HCT116 (cell line): ENCODE data around the gene XPC. TPM values are rescaled to one million over a fixed set of nuclear protein-coding genes. Genes with fewer than 3 reads are reported as not detected.

Experiments
- ATAC-seq: fragments of 200-7000 bp; cut with Tn5 transposase; 2 replicates; pipeline ENCODE4 v1.9.1; 2020; ENCODE audit warnings: mild to moderate bottlenecking, moderate library complexity
- BruUV-seq: library from RNA; stranded (reverse); fragments of 400-500 nt; replicated peaks from 2 replicates; lab custom pipeline; 2021; lab: Mats Ljungman, UMichigan
- CTCF ChIA-PET: fragments of 300-600 bp; sonication (Branson Sonifier 250); formaldehyde crosslinking; loops from one replicate; lab custom pipeline; 2021; ENCODE audit warnings: antibody characterized with exemption; lab: Charles Lee
- POLR2A ChIA-PET: fragments of 300-600, 350-600 bp; sonication (Branson Sonifier 250); formaldehyde crosslinking; loops from one replicate; lab custom pipeline; 2021; ENCODE audit warnings: antibody characterized with exemption; lab: Charles Lee
- RAD21 ChIA-PET, 2 experiments: fragments of 300-600 bp; sonication (Branson Sonifier 250); formaldehyde crosslinking; loops; one replicate each; lab custom pipeline; 2023; ENCODE audit warnings: low total read pairs in 2 of 2; ENCODE audit not compliant: uncharacterized antibody in 2 of 2, unreplicated experiment in 2 of 2, low non-redundant PET in 1 of 2; lab: Charles Lee
- DNase-seq: peaks from one replicate; pipeline ENCODE4 v3.0.0-alpha.2; 2010; ENCODE audit warnings: low read depth, low spot score
- H2AFZ ChIP-seq: fragments of 200-600 bp; shearing (Covaris generic), sonication (generic); 2 replicates; pipeline ENCODE4 v1.6.1; 2017; ENCODE audit warnings: low read depth, mixed run types, mixed read lengths, antibody characterized with exemption, low read length; ENCODE audit not compliant: poor library complexity, severe bottlenecking
- H3K27ac ChIP-seq: 2 replicates; pipeline ENCODE4 v1.5.1; 2012; ENCODE audit warnings: low read depth, low read length
- H3K27me3 ChIP-seq: fragments of 200-600 bp; sonication (generic); 2 replicates; pipeline ENCODE4 v1.6.1; 2016; ENCODE audit warnings: mixed run types, low read length, mixed read lengths; ENCODE audit not compliant: insufficient read depth
- H3K36me3 ChIP-seq, 2 experiments: fragments of 200-500 bp in 1 of 2; fragments of 200-600 bp in 1 of 2; sonication (Bioruptor generic) in 1 of 2; sonication (generic) in 1 of 2; 2 replicates each; pipeline versions ENCODE4 v1.5.1 to v1.6.1; 2014 to 2016; ENCODE audit warnings: low read length in 2 of 2, inconsistent platforms in 1 of 2, mixed read lengths in 1 of 2, mixed run types in 1 of 2; ENCODE audit not compliant: insufficient read depth in 2 of 2, control insufficient read depth in 1 of 2
- H3K4me1 ChIP-seq, 2 experiments: fragments of 200-600 bp in 1 of 2; sonication (generic) in 1 of 2; 2 replicates each; pipeline versions ENCODE4 v1.5.1 to v1.6.1; 2012 to 2017; ENCODE audit warnings: low read length in 2 of 2, inconsistent platforms in 1 of 2, mild to moderate bottlenecking in 1 of 2, mixed read lengths in 1 of 2, mixed run types in 1 of 2, moderate library complexity in 1 of 2; ENCODE audit not compliant: insufficient read depth in 2 of 2, control insufficient read depth in 1 of 2
- H3K4me2 ChIP-seq: fragments of 200-600 bp; sonication (generic); 2 replicates; pipeline ENCODE4 v1.6.1; 2017; ENCODE audit warnings: mixed run types, low read length, mixed read lengths
- H3K4me3 ChIP-seq, 2 experiments: fragments of 200-600 bp in 1 of 2; sonication (generic) in 1 of 2; replicated peaks in 1 of 2; 2 replicates each; pipeline ENCODE4 v1.5.1; 2011 to 2016; ENCODE audit warnings: low read length in 2 of 2, control low read depth in 1 of 2, low read depth in 1 of 2, mild to moderate bottlenecking in 1 of 2, mixed read lengths in 1 of 2, mixed run types in 1 of 2
- H3K79me2 ChIP-seq: fragments of 200-600 bp; sonication (generic); 2 replicates; pipeline ENCODE4 v1.6.1; 2017; ENCODE audit warnings: mild to moderate bottlenecking, mixed run types, low read length, moderate library complexity, mixed read lengths; ENCODE audit not compliant: insufficient read depth
- H3K9ac ChIP-seq: fragments of 200-600 bp; sonication (generic); 2 replicates; pipeline ENCODE4 v1.6.1; 2016; ENCODE audit warnings: low read length, mixed read lengths
- H3K9me2 ChIP-seq: fragments of 200-600 bp; sonication (generic), shearing (Covaris generic); 2 replicates; pipeline ENCODE4 v1.6.1; 2017; ENCODE audit warnings: mixed run types, mild to moderate bottlenecking, moderate library complexity; ENCODE audit not compliant: insufficient read depth
- H3K9me3 ChIP-seq, 2 experiments: fragments of 200-500 bp in 1 of 2; fragments of 200-600 bp in 1 of 2; sonication (Bioruptor generic) in 1 of 2; sonication (generic) in 1 of 2; 2 replicates each; pipeline ENCODE4 v1.6.1; 2014 to 2017; ENCODE audit warnings: low read length in 2 of 2, mixed read lengths in 2 of 2, inconsistent platforms in 1 of 2, low read depth in 1 of 2, mild to moderate bottlenecking in 1 of 2, mixed run types in 1 of 2, moderate library complexity in 1 of 2; ENCODE audit not compliant: control insufficient read depth in 1 of 2, insufficient read depth in 1 of 2
- H4K20me1 ChIP-seq: fragments of 200-600 bp; sonication (generic), shearing (Covaris generic); 2 replicates; pipeline ENCODE4 v1.6.1; 2017; ENCODE audit warnings: mixed run types, mild to moderate bottlenecking, moderate library complexity; ENCODE audit not compliant: insufficient read depth
- EGR1 ChIP-seq: IDR thresholded peaks from 2 replicates; pipeline ENCODE4 v1.6.1; 2012; ENCODE audit warnings: low read depth
- ELF1 ChIP-seq: IDR thresholded peaks from 2 replicates; pipeline ENCODE4 v1.6.1; 2012; ENCODE audit warnings: low read depth, borderline replicate concordance
- EZH2phosphoT487 ChIP-seq: fragments of 200-600 bp; IDR thresholded peaks from 2 replicates; pipeline ENCODE4 v1.6.1; 2018; ENCODE audit warnings: antibody characterized with exemption, borderline replicate concordance
- FOSL1 ChIP-seq: IDR thresholded peaks from 2 replicates; pipeline ENCODE4 v1.6.1; 2012; ENCODE audit warnings: low read depth
- POLR2A ChIP-seq: IDR thresholded peaks from 2 replicates; pipeline ENCODE4 v1.7.0; 2011; ENCODE audit warnings: borderline replicate concordance; ENCODE audit not compliant: insufficient read depth, insufficient read length; ENCODE audit errors: extremely low read depth
- POLR2AphosphoS5 ChIP-seq: IDR thresholded peaks from 2 replicates; pipeline ENCODE4 v1.6.1; 2011; ENCODE audit warnings: mild to moderate bottlenecking, low read depth, low read length, moderate library complexity
- RAD21 ChIP-seq: IDR thresholded peaks from 2 replicates; pipeline ENCODE4 v1.6.1; 2012; ENCODE audit warnings: low read depth, mild to moderate bottlenecking
- SIN3A ChIP-seq: IDR thresholded peaks from 2 replicates; pipeline ENCODE4 v1.6.1; 2012; ENCODE audit warnings: low read depth
- SRF ChIP-seq: IDR thresholded peaks from 2 replicates; pipeline ENCODE4 v1.6.1; 2012; ENCODE audit warnings: low read depth
- TCF7L2 ChIP-seq: IDR thresholded peaks from 2 replicates; pipeline ENCODE4 v1.7.0; 2011; ENCODE audit warnings: borderline replicate concordance, inconsistent platforms; ENCODE audit not compliant: insufficient read depth, insufficient read length; ENCODE audit errors: extremely low read depth
- ZFX ChIP-seq: fragments of 450-650 bp; IDR thresholded peaks from 2 replicates; pipeline ENCODE4 v1.6.1; 2017
- ZNF274 ChIP-seq: fragments of 200-500 bp; sonication (Bioruptor generic); IDR thresholded peaks from 2 replicates; pipeline ENCODE4 v1.6.1; 2014; ENCODE audit warnings: mild to moderate bottlenecking, low read depth, low read length, inconsistent platforms
- intact Hi-C: fragments of 100-400 bp; cut with micrococcal nuclease; formaldehyde crosslinking; loops from 2 replicates; pipeline ENCODE4 v1.10.0; 2022
- total RNA-seq: library from RNA; stranded (reverse); gene quantifications from one replicate; pipeline ENCODE4 v1.2.1, GENCODE V29; 2021; ENCODE audit not compliant: unreplicated experiment
- TF ChIP-seq, protein P1 (sequence below): IDR thresholded peaks from 2 replicates; pipeline ENCODE4 v1.6.1; 2011; ENCODE audit warnings: mild to moderate bottlenecking, low read length, moderate library complexity; ENCODE audit not compliant: insufficient replicate concordance; ENCODE audit errors: extremely low read depth

The XPC gene
- total RNA-seq, 1 experiment from 2014 or later = 29.5 TPM

DNA sequence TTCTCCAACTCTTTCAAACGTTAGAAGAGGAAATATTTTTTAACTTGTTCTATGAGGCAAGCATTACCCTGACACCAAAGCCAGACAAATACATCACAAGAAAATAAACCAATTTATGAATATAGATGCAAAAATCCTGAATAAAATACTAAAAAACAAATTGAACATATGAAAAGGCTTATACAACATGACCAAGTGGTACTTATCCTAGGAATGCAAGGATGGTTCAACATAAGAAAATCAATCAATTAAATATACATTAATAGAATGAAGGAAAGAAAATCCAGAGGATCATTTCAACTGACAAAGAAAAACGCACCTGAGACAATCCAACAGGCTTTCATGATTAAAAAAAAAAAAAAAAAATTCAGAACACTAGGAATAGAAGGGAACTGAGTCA is 17.1 kb downstream of the XPC start:
- Histone ChIP-seq H4K20me1 (no peaks in the 10 kb centered on the region), H3K4me2 (no peak overlapping the region), H3K79me2 (no peaks in the 10 kb centered on the region), H3K9ac (no peak overlapping the region), H3K4me1 (no peaks in the 10 kb centered on the region), H3K9me2 (no peaks in the 10 kb centered on the region), H3K9me3 (peaks cover 7 to 8% of the 10 kb centered on the region in 2 experiments; a peak in 2 of 4 replicates), H2AFZ (no peak overlapping the region), H3K4me3 (no peak overlapping the region), H3K36me3 (peaks cover 52 to 76% of the 10 kb centered on the region in 2 experiments), H3K27me3 (no peaks in the 10 kb centered on the region)
- DNase-seq = no peak
- no peak for ATAC-seq
- ChIA-PET POLR2A (no interaction called here), CTCF (no interaction called here), RAD21 (no interaction called here)
- no TSS peak for BruUV-seq
- intact Hi-C loops = no loop called here
- no peak for TF ChIP-seq EGR1
- TF ChIP-seq, protein P1, sequence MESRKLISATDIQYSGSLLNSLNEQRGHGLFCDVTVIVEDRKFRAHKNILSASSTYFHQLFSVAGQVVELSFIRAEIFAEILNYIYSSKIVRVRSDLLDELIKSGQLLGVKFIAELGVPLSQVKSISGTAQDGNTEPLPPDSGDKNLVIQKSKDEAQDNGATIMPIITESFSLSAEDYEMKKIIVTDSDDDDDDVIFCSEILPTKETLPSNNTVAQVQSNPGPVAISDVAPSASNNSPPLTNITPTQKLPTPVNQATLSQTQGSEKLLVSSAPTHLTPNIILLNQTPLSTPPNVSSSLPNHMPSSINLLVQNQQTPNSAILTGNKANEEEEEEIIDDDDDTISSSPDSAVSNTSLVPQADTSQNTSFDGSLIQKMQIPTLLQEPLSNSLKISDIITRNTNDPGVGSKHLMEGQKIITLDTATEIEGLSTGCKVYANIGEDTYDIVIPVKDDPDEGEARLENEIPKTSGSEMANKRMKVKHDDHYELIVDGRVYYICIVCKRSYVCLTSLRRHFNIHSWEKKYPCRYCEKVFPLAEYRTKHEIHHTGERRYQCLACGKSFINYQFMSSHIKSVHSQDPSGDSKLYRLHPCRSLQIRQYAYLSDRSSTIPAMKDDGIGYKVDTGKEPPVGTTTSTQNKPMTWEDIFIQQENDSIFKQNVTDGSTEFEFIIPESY = no peak
- no peak for TF ChIP-seq FOSL1
- TF ChIP-seq TCF7L2 = no peak
- no peak for TF ChIP-seq RAD21
- no peak for TF ChIP-seq EZH2phosphoT487
- TF ChIP-seq ZNF274 = no peak
- no peak for TF ChIP-seq SRF
- TF ChIP-seq POLR2AphosphoS5 = no peak
- no peak for TF ChIP-seq POLR2A
- TF ChIP-seq SIN3A = no peak
- TF ChIP-seq ZFX = no peak
- no peak for TF ChIP-seq ELF1
- TF ChIP-seq, all 23 proteins: peak for 0
- no peak overlapping the region for H3K27ac ChIP-seq
